Epithelial cell of proximal tubule (primary cell): ENCODE data around the gene LY6G6F. TPM values are rescaled to one million over a fixed set of nuclear protein-coding genes. Genes with fewer than 3 reads are reported as not detected.

Experiments used
- DNase-seq: peaks from one replicate; pipeline ENCODE4 v3.0.0-alpha.2; 2011; ENCODE audit warnings: low read depth
- H3K4me3 ChIP-seq: 2 replicates; pipeline ENCODE4 v1.5.1; 2011; ENCODE audit warnings: low read depth, mild to moderate bottlenecking, low read length
- CTCF ChIP-seq: conservative IDR thresholded peaks from 2 replicates; pipeline ENCODE4 v1.5.1; 2012; ENCODE audit warnings: low read depth, mild to moderate bottlenecking, low read length
- total RNA-seq: library from RNA; depleted of rRNA; stranded (reverse); fragments of >200 nt; gene quantifications from 2 replicates; pipeline ENCODE4 v1.2.3, GENCODE V29; 2015

Gene LY6G6F
- total RNA-seq, 1 donor from 2014 or later = not detected

- DNase-seq = no peak
- no peak for TF ChIP-seq CTCF
- H3K4me3 ChIP-seq = peak within 1 kb of the TSS; percentile 85
These were observed 46.0 kb upstream of the LY6G6F start, which contains the start of gene C6orf47 for GRCh38 chr6:31660381-31661261. Gene C6orf47 (minus strand): TSS chr6:31660778. CDS start chr6:31659947, 831 bp downstream.

- TF ChIP-seq CTCF = no peak
- H3K4me3 ChIP-seq = peak overlapping the region; percentile 85
- DNase-seq = no peak
These were observed 45.2 kb upstream of the LY6G6F start for GRCh38 chr6:31661262-31662123.

- DNase-seq = no peak
- TF ChIP-seq CTCF = no peak
- H3K4me3 ChIP-seq = no peak overlapping the region
These were observed 44.4 kb upstream of the LY6G6F start for GRCh38 chr6:31662124-31662723.

GRCh38 chr6:31663126-31663960 is 43.3 kb upstream of the LY6G6F start:
- DNase-seq = no peak
- H3K4me3 ChIP-seq = peak overlapping the region; percentile 98
- TF ChIP-seq CTCF = no peak

GRCh38 chr6:31663961-31664789 is 42.5 kb upstream of the LY6G6F start:
- H3K4me3 ChIP-seq = peak overlapping the region; percentile 98
- no peak for TF ChIP-seq CTCF
- DNase-seq = no peak
